Measurements from ENCODE around the gene GNAL. TPM values are rescaled to one million over a fixed set of nuclear protein-coding genes. Genes with fewer than 3 reads are reported as not detected.

Gene GNAL
- polyA plus RNA-seq, 1 experiment: 0.21 TPM

DNA sequence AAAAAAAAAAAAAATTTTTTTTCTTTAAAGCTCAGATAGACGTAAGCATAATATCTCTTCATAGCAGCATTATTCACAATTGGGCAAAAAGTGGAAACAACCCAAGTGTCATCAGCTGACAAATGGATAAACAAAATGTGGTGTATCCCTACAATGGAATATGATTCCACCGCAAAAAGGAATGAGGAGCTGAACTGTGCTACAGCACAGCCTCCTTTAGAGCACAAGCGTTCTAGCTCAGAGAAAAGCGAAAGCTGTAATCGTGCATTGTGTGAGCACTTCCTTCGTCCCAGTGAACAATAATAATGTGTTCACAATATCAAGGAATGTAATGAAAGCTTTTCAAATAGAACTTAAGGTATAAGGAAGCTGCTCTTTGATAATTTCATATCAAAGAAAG, 150.5 kb downstream of the GNAL start:
- H3K36me3 ChIP-seq (ENCODE audit: control insufficient read depth, insufficient read depth, low read length): no peaks in the 10 kb centered on the region
- ChIA-PET CTCF (interaction anchor here (1.2 kb wide), 1 partner anchor 10 kb away, joined by 5 read pairs; no protein-coding TSS in a partner anchor), POLR2A (no interaction called here)
- H3K27me3 ChIP-seq (ENCODE audit: control insufficient read depth, insufficient read depth, low read length): no peaks in the 10 kb centered on the region
- TF ChIP-seq, protein P1, sequence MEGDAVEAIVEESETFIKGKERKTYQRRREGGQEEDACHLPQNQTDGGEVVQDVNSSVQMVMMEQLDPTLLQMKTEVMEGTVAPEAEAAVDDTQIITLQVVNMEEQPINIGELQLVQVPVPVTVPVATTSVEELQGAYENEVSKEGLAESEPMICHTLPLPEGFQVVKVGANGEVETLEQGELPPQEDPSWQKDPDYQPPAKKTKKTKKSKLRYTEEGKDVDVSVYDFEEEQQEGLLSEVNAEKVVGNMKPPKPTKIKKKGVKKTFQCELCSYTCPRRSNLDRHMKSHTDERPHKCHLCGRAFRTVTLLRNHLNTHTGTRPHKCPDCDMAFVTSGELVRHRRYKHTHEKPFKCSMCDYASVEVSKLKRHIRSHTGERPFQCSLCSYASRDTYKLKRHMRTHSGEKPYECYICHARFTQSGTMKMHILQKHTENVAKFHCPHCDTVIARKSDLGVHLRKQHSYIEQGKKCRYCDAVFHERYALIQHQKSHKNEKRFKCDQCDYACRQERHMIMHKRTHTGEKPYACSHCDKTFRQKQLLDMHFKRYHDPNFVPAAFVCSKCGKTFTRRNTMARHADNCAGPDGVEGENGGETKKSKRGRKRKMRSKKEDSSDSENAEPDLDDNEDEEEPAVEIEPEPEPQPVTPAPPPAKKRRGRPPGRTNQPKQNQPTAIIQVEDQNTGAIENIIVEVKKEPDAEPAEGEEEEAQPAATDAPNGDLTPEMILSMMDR (IDR thresholded peaks at IDR 0.05; ENCODE audit: insufficient read depth, low read depth, low read length): no peak
- H3K4me3 ChIP-seq (ENCODE audit: low read depth, low read length): no peak overlapping the region
- DNase-seq (ENCODE audit: low read depth): no peak

DNA sequence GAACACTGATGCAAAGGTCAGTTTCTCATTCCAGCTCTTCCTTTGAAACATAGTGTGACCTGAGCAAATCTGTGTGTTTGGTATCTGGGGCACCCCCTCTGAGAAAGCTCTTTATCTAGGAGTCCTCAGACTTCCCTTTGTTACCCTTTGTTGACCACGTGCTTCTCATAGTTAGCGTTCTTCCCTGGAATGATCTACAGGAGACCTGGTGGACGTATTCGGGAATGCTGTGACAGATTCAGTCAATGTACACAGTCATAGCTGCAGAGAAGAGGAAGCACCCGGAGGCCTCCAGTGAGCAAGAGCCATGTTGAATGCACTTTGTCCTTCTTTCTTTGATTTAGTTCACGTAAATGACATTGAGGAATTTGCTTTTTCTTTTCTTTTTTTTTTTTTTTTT, 151.4 kb downstream of the GNAL start:
- Histone ChIP-seq H3K36me3 (ENCODE audit: control insufficient read depth, insufficient read depth, low read length) (no peaks in the 10 kb centered on the region), H3K27me3 (ENCODE audit: control insufficient read depth, insufficient read depth, low read length) (no peaks in the 10 kb centered on the region), H3K4me3 (ENCODE audit: low read depth, low read length) (no peak overlapping the region)
- CTCF ChIA-PET: interaction anchor here (1.1 to 1.2 kb wide), 3 partner anchors 9 to 27 kb away, joined by 3 to 5 read pairs (median 4); no protein-coding TSS in a partner anchor
- TF ChIP-seq, protein P1 (IDR thresholded peaks at IDR 0.05; ENCODE audit: insufficient read depth, low read depth, low read length): no peak
- POLR2A ChIA-PET: no interaction called here
- no peak for DNase-seq (ENCODE audit: low read depth)

DNA sequence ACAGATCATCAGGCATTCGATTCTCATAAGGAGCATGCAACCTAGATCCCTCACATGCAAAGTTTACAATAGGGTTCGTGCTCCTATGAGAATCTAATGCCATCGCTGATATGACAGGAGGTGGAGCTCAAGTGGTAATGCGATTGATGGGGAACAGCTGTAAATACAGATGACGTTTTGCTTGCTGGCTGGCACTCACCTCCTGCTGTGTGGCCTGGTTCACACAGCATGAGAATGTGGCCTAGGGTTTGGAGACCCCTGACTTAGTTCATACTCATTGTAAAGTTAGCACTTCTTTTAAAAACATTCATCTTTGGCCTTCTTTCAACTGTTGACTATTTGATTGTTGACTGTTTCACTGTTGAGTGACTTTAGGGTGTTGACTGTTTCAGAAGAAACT, 153.5 kb downstream of the GNAL start:
- H3K4me3 ChIP-seq (ENCODE audit: low read depth, low read length): no peak overlapping the region
- TF ChIP-seq, protein P1 (IDR thresholded peaks at IDR 0.05; ENCODE audit: insufficient read depth, low read depth, low read length): no peak
- H3K27me3 ChIP-seq (ENCODE audit: control insufficient read depth, insufficient read depth, low read length): no peaks in the 10 kb centered on the region
- H3K36me3 ChIP-seq (ENCODE audit: control insufficient read depth, insufficient read depth, low read length): no peaks in the 10 kb centered on the region
- CTCF ChIA-PET: no interaction called here
- POLR2A ChIA-PET: no interaction called here
- DNase-seq (ENCODE audit: low read depth): no peak

DNA sequence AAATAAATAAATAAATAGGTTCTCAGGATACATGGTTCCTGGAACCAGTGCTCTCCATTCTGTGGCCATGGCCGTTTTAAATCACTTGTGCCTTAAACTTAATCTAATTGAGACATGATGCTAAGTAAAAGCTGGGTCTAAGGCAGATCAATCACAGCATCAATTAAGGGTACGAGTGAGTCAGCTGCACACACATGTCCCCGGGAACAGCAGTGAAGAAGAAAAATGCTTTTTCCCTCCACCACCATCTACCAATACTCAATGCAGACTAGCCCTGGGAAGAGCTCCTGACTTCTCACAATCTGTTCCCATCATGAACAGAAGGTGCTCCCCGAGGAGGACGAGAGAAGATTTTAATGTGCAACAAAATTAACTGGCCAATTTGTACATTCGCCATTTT, 155.4 kb downstream of the GNAL start:
- H3K27me3 ChIP-seq (ENCODE audit: control insufficient read depth, insufficient read depth, low read length): no peaks in the 10 kb centered on the region
- ChIA-PET POLR2A (no interaction called here), CTCF (no interaction called here)
- no peaks in the 10 kb centered on the region for H3K36me3 ChIP-seq (ENCODE audit: control insufficient read depth, insufficient read depth, low read length)
- no peak for DNase-seq (ENCODE audit: low read depth)
- no peak overlapping the region for H3K4me3 ChIP-seq (ENCODE audit: low read depth, low read length)
- TF ChIP-seq, protein P1 (IDR thresholded peaks at IDR 0.05; ENCODE audit: insufficient read depth, low read depth, low read length): no peak

DNA sequence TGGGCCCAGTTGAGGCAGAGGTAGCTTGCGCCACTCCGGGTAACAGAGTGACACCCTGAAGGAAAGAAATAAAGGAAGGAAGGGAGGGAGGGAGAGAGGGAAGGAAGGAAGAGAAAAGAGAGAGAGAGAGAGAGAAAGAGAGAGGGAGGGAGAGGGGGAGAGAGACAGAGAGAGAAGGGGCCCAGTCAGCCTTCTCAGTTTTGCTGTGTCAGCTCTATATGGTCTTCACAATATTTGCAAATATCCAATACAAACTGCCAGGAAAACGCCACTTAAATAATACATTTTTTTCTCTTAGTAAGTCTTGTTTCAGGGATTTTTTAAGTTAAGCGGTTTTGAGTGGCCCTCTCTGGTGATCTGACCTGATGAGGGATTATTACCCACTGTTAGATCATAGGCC, 156.6 kb downstream of the GNAL start:
- POLR2A ChIA-PET: no interaction called here
- TF ChIP-seq, protein P1 (IDR thresholded peaks at IDR 0.05; ENCODE audit: insufficient read depth, low read depth, low read length): no peak
- no peaks in the 10 kb centered on the region for H3K36me3 ChIP-seq (ENCODE audit: control insufficient read depth, insufficient read depth, low read length)
- CTCF ChIA-PET: no interaction called here
- DNase-seq (ENCODE audit: low read depth): no peak
- no peaks in the 10 kb centered on the region for H3K27me3 ChIP-seq (ENCODE audit: control insufficient read depth, insufficient read depth, low read length)
- no peak overlapping the region for H3K4me3 ChIP-seq (ENCODE audit: low read depth, low read length)
